Suprapubic skin (tissue), 4 donors: Measurements from ENCODE around the gene TSHZ2. TPM values are rescaled to one million over a fixed set of nuclear protein-coding genes. Genes with fewer than 3 reads are reported as not detected.
"Not testable (repeated sequence)": the region's sequence is repeated elsewhere in the genome, so short reads cannot be mapped to it uniquely, and the experiment has no call there.

Experiments used
- DNase-seq, 2 donors: peaks; one replicate each; pipeline ENCODE4 v3.0.0-alpha.2; 2019; ENCODE audit warnings: low spot score in 2 of 2
- H3K27ac ChIP-seq: fragments of 200-600 bp; sonication (generic); one replicate; pipeline ENCODE4 v1.5.1; 2019
- H3K27me3 ChIP-seq: fragments of 200-600 bp; sonication (generic); one replicate; pipeline ENCODE4 v1.5.1; 2019
- H3K36me3 ChIP-seq: fragments of 200-600 bp; sonication (generic); one replicate; pipeline ENCODE4 v1.5.1; 2019
- H3K4me1 ChIP-seq: fragments of 200-600 bp; sonication (generic); one replicate; pipeline ENCODE4 v1.5.1; 2019
- H3K4me3 ChIP-seq: fragments of 200-600 bp; sonication (generic); one replicate; pipeline ENCODE4 v1.5.1; 2019; ENCODE audit warnings: mild to moderate bottlenecking
- H3K9me3 ChIP-seq: fragments of 200-600 bp; sonication (generic); one replicate; pipeline ENCODE4 v1.5.1; 2019
- EP300 ChIP-seq: sonication (generic); formaldehyde crosslinking; IDR thresholded peaks from one replicate; pipeline ENCODE4 v1.6.1; 2017; ENCODE audit warnings: antibody characterized with exemption
- POLR2A ChIP-seq, 2 donors: fragments of 450-650 bp; IDR thresholded peaks; one replicate each; pipeline ENCODE4 v1.6.1; 2017; ENCODE audit warnings: antibody characterized with exemption in 2 of 2, mild to moderate bottlenecking in 2 of 2, moderate library complexity in 2 of 2
- POLR2AphosphoS5 ChIP-seq, 3 donors: sonication (generic); formaldehyde crosslinking; IDR thresholded peaks; one replicate each; pipeline ENCODE4 v1.6.1; 2017; ENCODE audit warnings: antibody characterized with exemption in 3 of 3
- WGBS: methylation state at CpG from one replicate; pipeline ENCODE4 v1.1.5; 2018; 5-methylcytosine and 5-hydroxymethylcytosine counted together
- total RNA-seq, 4 donors: library from RNA; depleted of rRNA; stranded (reverse); fragments of >200 nt; gene quantifications; one replicate each; pipeline ENCODE4 v1.1.0, GENCODE V29; 2016
- TF ChIP-seq, protein P1 (sequence below), 2 donors: fragments of 200-600 bp in 1 of 2; fragments of 450-650 bp in 1 of 2; sonication (generic) in 1 of 2; IDR thresholded peaks; one replicate each; pipeline ENCODE4 v1.5.1; 2016 to 2019; ENCODE audit warnings: antibody characterized with exemption in 2 of 2, mild to moderate bottlenecking in 1 of 2, moderate library complexity in 1 of 2

The TSHZ2 gene
- total RNA-seq, 4 donors from 2014 or later: 10.2 to 24.7 (median 19.2) TPM

DNA sequence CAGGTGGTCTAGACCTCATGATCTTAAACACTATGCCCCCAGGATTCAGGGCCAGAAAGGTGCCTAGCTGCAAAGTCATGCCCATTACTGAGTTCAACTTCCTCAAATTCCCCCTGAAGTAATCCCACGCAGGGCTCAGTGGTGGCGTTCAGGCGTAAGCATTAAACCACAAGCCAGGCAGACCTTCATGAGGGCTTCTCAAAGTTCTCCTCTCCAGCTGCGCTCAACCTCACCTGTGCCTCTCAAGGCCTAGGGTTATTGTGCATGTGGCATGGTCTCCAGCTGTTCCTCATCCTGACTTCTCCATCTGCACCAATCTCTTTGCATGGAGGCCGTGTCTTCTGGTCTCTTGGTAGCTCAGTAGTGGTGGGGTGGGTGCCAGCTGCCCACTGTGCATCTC is 113.6 kb downstream of the TSHZ2 start:
- no peaks in the 10 kb centered on the region for H3K27me3 ChIP-seq
- TF ChIP-seq, protein P1, sequence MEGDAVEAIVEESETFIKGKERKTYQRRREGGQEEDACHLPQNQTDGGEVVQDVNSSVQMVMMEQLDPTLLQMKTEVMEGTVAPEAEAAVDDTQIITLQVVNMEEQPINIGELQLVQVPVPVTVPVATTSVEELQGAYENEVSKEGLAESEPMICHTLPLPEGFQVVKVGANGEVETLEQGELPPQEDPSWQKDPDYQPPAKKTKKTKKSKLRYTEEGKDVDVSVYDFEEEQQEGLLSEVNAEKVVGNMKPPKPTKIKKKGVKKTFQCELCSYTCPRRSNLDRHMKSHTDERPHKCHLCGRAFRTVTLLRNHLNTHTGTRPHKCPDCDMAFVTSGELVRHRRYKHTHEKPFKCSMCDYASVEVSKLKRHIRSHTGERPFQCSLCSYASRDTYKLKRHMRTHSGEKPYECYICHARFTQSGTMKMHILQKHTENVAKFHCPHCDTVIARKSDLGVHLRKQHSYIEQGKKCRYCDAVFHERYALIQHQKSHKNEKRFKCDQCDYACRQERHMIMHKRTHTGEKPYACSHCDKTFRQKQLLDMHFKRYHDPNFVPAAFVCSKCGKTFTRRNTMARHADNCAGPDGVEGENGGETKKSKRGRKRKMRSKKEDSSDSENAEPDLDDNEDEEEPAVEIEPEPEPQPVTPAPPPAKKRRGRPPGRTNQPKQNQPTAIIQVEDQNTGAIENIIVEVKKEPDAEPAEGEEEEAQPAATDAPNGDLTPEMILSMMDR (IDR thresholded peaks at IDR 0.05): no peak
- no peak for TF ChIP-seq POLR2A (IDR thresholded peaks at IDR 0.05)
- DNase-seq: no peak
- no peak overlapping the region for H3K4me3 ChIP-seq
- no peak overlapping the region for H3K27ac ChIP-seq
- peaks cover 16% of the 10 kb centered on the region for H3K4me1 ChIP-seq
- 97% methylated on average over 5 of the region's 5 CpGs for WGBS
- no peaks in the 10 kb centered on the region for H3K36me3 ChIP-seq
- H3K9me3 ChIP-seq: no peaks in the 10 kb centered on the region

DNA sequence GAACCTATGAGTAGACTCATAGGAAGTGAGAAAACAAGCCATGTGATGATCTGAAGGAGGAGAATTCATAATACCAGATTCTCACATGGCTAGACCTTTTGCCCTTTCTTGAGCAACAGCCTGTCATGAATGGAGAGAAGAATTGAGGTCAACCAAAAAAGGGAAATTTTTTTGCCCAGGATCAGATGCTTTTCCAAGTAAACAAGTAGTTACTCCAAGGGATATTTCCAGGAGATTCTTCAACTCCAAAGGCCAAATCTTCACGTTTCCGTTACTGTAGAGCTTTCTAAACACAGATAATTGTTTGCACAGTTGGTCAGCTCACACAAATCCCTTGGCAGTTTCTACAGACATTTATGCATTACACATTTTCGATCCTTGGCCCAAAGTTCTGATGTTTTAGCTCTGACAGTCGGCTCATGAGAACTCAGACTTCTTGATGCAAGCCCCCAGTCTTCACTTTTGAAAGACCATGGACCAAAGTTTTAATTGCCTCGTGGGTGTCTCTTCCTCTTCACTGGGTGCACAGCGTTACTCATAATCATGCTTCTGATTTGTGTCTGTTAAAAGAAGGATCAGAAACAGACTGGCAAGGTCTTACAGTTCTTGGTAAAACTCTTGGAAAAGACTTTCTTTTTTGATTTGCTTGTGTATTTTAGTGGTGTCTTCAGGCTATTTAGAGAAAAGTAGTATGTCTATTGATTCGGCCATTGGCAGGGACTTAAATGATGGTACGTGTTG is 115.0 kb downstream of the TSHZ2 start:
- Histone ChIP-seq H3K4me3 (no peak overlapping the region), H3K4me1 (peaks cover 13% of the 10 kb centered on the region), H3K27me3 (no peaks in the 10 kb centered on the region), H3K27ac (peak overlapping the region; percentile 40), H3K36me3 (no peaks in the 10 kb centered on the region), H3K9me3 (no peaks in the 10 kb centered on the region)
- no peak for TF ChIP-seq POLR2AphosphoS5 (IDR thresholded peaks at IDR 0.05)
- TF ChIP-seq, protein P1 (IDR thresholded peaks at IDR 0.05): no peak
- no peak for TF ChIP-seq POLR2A (IDR thresholded peaks at IDR 0.05)
- no peak for TF ChIP-seq EP300
- no peak for DNase-seq
- 59% methylated on average over 8 of the region's 8 CpGs for WGBS

DNA sequence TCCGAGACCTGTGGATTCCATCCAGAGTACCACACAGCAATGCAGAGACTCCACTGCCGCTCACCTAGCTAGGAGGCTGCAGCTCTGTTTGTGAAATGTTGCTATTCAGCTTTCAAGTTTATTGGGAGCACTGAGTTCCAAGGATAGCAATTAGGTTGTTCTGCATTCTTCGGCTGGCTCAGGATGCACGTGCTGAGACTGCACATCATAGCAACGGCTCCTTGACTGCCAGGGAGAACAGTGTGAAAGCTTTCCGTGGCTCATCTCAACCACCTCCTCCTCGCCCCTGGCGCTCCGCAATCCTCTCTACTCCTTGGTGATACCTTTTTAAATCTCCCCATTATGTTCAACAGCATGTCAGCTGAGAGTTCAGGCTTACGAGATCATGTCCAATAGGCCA is 116.6 kb downstream of the TSHZ2 start:
- H3K4me1 ChIP-seq: peaks cover 13% of the 10 kb centered on the region
- H3K9me3 ChIP-seq: no peaks in the 10 kb centered on the region
- no peak for TF ChIP-seq EP300
- no peak for TF ChIP-seq POLR2AphosphoS5 (IDR thresholded peaks at IDR 0.05)
- TF ChIP-seq, protein P1 (IDR thresholded peaks at IDR 0.05): no peak
- TF ChIP-seq POLR2A (IDR thresholded peaks at IDR 0.05): no peak
- H3K4me3 ChIP-seq: no peak overlapping the region
- WGBS: 76% methylated on average over 10 of the region's 10 CpGs
- DNase-seq: no peak
- no peaks in the 10 kb centered on the region for H3K36me3 ChIP-seq
- H3K27me3 ChIP-seq: no peaks in the 10 kb centered on the region
- H3K27ac ChIP-seq: no peak overlapping the region

DNA sequence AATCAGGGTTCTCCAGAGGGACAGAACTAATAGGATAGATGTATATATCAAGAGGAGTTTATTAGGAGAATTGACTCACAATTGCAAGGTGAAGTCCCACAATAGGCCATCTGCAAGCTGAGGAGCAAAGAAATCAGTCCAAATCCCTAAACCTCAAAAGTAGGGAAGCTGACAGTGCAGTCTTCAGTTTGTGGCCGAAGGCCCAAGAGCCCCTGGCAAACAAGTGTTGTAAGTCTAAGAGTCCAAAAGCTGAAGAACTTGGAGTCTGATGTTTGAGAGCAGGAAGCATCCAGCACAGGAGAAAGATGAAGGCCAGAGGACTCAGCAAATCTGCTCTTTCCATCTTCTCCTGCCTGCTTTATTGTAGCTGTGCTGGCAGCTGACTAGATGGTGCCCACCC is 117.7 kb downstream of the TSHZ2 start:
- 87% methylated on average over 1 of the region's 1 CpG for WGBS
- not testable (repeated sequence) for H3K9me3 ChIP-seq, H3K36me3 ChIP-seq, H3K4me3 ChIP-seq, DNase-seq, H3K27ac ChIP-seq, H3K27me3 ChIP-seq
- H3K4me1 ChIP-seq: peaks cover 13% of the 10 kb centered on the region

DNA sequence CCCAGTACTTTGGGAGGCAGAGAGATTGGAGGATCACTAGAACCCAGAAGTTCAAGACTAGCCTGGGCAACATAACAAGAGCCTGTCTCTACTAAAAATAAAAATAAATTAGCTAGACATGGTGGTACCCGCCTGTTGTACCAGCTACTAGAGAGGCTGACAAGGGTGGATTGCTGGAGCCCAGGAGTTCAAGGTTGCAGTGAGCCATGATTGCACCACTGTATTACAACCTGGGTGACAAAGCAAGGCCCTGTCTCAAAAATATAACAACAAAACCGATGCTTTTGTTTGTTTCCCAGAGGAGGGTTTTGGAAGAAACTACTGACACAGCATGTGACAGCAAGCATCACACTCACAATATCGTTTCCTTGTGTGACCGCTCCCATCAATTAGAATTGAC is 119.6 kb downstream of the TSHZ2 start:
- Histone ChIP-seq H3K27ac (no peak overlapping the region), H3K9me3 (no peaks in the 10 kb centered on the region), H3K4me3 (no peak overlapping the region), H3K4me1 (peaks cover 13% of the 10 kb centered on the region), H3K27me3 (no peaks in the 10 kb centered on the region), H3K36me3 (no peaks in the 10 kb centered on the region)
- TF ChIP-seq POLR2AphosphoS5 (IDR thresholded peaks at IDR 0.05): no peak
- TF ChIP-seq POLR2A (IDR thresholded peaks at IDR 0.05): no peak
- no peak for TF ChIP-seq EP300
- TF ChIP-seq, protein P1 (IDR thresholded peaks at IDR 0.05): no peak
- WGBS: 97% methylated on average over 4 of the region's 4 CpGs
- DNase-seq: no peak
